Measurements from ENCODE around the gene KRTAP10-5.
"Not testable (repeated sequence)": the region's sequence is repeated elsewhere in the genome, so short reads cannot be mapped to it uniquely, and the experiment has no call there.

Gene KRTAP10-5

GRCh38 chr21:44611551-44611950 lies 31.1 kb upstream of the KRTAP10-5 start:
- no peak for DNase-seq (ENCODE audit: low read depth, low spot score)

- DNase-seq (ENCODE audit: low read depth, low spot score): not testable (repeated sequence)
These were observed 29.9 kb upstream of the KRTAP10-5 start for GRCh38 chr21:44610157-44610843.

DNA sequence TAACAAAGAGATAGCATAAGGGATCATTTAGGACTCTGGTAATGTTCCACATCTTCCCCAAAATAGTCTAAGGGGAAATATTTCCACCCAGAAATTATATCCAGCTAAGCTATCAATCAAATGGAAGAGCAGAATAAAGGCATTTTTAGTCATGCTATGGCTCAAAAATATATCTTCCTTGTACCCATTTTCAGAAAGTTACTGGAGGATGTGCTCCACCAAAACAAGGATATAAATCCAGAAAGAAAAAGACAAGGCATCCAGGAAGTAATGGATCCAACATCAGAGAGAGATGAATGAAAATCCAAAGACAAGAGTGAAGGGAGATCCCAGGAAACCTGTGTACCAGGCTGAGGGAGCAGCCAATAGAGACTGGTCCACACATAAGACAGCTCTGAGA lies 28.8 kb upstream of the KRTAP10-5 start:
- no peak for DNase-seq (ENCODE audit: low read depth, low spot score)

- no peak for DNase-seq (ENCODE audit: low read depth, low spot score)
These were observed 26.1 kb upstream of the KRTAP10-5 start for GRCh38 chr21:44606495-44606894.

DNA sequence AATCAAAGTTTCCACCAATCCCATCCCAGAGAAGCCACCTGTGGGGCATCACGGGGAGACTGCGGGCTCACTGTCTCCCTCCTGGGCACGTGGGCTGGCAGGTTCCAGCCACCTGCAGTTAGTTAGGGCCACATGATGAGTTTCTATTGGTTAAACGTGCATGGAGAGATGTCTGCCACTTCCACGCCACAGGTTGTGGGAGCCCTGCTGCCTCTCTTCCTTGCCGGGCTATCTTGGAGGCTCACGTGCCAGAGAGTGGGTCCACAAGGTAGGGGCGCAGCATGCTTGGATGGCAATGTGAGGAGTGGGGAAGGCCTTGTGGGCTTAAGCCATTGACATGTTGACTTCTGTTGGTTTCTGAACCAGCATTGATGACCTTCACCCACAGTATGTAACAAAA lies 23.5 kb upstream of the KRTAP10-5 start:
- DNase-seq (ENCODE audit: low read depth, low spot score): no peak

DNA sequence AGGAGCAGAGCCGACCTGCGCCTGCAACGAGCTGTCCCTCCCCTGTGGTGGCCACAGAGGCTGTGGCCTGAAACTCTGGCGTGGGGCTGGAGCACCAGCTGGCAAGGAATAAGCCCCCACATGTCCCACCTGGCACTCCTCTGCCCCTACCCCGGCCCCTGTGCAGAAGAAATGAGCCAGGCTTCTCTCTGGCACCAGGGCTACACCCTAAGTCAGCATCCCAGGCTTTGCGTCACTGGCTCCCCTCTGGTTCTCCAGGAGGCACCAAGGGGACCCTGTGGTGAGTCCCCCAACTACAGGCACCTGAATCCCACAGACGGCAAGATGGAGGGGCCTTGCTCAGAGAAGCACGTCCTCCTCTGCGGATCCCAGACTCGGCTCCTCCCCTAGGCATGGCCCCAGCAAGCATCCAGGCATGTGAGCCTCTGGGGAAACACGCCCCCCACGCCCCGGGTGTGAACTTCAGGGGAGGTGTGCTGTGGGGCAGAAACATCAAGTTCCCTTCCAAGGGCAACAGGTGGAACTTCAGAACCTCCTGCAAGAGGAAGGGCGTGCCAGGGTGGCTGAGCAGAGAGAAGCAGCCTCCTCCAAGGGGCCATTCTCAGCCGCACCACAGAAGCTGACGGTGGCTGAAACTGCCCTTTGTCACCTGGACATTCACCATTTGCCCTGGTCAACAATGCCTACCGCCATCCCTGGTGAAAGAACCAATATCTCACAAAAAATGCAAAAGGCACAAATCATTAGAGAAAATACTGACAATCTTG lies 22.9 kb upstream of the KRTAP10-5 start:
- DNase-seq (ENCODE audit: low read depth, low spot score): no peak

DNA sequence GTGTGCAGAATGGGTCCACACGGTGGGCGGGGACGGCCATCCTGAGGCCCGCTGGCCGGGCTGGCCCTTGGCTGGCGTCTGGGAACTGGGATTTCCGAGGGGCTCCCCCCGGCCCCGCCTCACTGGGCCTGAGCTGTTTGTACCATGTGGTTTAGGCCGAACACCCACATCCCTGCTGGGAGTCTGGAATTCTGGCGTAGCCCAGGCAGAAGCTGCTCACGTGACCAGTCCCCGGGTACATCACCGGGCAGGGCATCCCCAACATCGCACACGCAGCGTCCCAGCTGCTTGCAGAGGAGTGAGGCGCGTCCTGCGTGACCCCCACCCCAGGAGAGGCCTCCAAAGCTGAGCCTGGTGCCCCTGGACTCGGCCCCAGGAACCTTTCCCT lies 22.1 kb upstream of the KRTAP10-5 start:
- no peak for DNase-seq (ENCODE audit: low read depth, low spot score)

- DNase-seq (ENCODE audit: low read depth, low spot score): no peak
These were observed 21.4 kb upstream of the KRTAP10-5 start for GRCh38 chr21:44601596-44602462.

DNA sequence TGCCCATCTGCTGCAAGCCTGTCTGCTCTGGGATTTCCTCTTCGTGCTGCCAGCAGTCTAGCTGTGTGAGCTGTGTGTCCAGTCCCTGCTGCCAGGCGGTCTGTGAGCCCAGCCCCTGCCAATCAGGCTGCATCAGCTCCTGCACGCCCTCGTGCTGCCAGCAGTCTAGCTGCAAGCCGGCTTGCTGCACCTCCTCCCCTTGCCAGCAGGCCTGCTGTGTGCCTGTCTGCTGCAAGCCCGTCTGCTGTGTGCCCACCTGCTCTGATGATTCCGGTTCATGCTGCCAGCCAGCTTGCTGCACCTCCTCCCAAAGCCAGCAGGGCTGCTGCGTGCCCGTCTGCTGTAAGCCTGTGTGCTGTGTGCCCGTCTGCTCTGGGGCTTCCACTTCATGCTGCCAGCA lies 20.7 kb upstream of the KRTAP10-5 start:
- DNase-seq (ENCODE audit: low read depth, low spot score): not testable (repeated sequence)

DNA sequence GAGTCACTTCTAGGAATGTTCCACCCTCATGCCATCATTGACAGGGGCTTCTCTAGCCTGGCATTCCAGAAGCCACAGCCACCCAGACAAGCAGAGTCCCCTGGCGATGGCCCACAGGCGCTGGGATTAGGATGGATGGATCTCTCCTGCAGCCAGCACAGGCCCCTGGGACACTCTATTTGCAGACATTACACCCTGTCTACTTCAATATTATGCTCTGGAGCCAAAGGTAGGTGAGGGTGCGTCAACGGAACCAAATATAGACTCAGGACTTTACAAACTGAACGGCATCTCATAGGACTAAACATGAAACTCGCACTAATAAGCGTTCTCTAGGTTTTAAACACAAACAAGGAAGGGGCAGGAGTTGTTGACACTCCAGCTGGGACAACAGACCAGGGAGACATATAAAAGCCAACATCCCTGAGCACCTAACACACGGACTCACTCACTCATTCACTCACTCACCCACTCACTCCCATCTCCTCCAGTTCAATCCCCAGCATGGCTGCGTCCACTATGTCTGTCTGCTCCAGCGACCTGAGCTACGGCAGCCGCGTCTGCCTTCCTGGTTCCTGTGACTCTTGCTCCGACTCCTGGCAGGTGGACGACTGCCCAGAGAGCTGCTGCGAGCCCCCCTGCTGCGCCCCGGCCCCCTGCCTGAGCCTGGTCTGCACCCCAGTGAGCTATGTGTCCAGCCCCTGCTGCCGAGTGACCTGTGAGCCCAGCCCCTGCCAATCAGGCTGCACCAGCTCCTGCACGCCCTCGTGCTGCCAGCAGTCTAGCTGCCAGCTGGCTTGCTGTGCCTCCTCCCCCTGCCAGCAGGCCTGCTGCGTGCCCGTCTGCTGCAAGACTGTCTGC lies 19.9 kb upstream of the KRTAP10-5 start, which contains the start of gene KRTAP10-7:
Gene KRTAP10-7, plus strand, starts transcription at position 480 of the 861 bp plus-strand sequence. Its CDS starts 25 bp downstream, at position 505.
- DNase-seq (ENCODE audit: low read depth, low spot score): not testable (repeated sequence)

- no peak for DNase-seq (ENCODE audit: low read depth, low spot score)
These were observed 19.0 kb upstream of the KRTAP10-5 start for GRCh38 chr21:44599264-44600029.

- no peak for DNase-seq (ENCODE audit: low read depth, low spot score)
These were observed 17.7 kb upstream of the KRTAP10-5 start for GRCh38 chr21:44598061-44598460.

DNA sequence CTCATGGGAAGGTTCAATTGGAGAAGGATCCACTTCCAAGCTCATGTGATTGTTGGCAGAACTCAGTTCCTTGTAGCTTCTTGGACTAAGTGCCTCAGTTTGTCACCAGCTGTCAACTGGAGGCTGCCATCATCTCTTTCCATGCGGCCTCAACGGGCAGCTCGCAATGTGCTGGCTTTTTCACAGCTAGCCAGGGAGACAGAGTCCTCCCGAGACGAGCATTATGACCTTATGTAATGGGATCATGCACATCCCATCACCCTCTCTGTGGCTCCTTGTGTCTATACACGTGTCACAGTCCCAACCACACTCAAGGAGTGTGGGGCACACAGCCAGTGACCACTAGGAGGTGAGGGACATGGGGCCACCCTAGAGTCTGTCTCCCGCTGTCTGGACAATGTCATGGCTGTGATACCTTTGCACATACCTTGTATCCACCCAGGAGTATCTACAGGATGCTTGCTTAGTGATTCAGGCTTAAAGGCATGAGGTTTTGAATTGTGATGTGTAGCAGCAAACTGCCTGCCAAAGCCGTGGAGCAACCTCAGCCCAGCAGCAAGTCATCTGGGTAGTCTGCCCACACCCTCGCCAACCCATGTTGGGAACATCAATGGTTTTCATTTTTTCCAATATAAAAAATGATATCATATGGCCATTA lies 15.8 kb upstream of the KRTAP10-5 start:
- DNase-seq (ENCODE audit: low read depth, low spot score): peak; percentile 33

DNA sequence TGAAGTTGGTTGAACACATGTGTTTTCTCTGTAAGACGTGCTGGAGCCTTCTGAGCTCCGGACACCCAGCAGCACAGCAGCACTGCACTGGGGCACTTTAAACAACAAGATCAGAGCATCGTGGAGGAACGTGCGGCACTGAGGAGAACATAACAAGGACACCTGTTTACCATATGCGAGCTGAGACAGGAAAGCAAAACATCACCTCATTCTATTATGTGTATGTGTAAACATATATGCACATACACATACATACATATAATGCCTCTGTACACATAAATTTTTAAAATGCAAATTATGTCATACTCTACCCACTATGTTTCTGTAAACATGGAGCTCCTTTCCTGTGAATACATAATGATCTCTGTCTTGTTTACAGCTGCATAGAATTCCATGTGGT lies 15.1 kb upstream of the KRTAP10-5 start:
- no peak for DNase-seq (ENCODE audit: low read depth, low spot score)

DNA sequence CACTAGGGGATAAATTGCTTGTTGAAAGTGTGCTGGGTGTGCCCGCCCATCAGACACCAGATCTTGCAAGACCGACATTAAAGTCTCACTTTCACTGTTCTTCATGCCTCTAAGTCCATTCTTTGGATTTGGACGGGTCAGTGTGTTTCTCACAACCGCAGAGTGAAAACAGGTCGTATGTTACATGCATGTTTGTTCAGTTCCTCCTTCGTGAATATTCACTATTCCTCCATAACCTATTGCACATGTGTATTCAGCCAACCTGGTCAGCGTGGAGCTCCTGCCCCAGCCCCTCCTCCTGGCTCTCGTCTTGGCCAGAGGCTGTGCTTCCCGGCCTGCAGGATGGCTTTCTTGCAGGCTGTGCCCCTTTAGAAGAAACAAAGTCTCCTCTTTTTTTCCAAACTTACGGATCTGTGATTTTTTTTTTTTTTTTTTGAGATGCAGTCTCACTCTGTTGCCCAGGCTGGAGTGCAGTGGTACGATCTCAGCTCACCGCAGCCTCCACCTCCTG lies 14.1 kb upstream of the KRTAP10-5 start:
- no peak for DNase-seq (ENCODE audit: low read depth, low spot score)

DNA sequence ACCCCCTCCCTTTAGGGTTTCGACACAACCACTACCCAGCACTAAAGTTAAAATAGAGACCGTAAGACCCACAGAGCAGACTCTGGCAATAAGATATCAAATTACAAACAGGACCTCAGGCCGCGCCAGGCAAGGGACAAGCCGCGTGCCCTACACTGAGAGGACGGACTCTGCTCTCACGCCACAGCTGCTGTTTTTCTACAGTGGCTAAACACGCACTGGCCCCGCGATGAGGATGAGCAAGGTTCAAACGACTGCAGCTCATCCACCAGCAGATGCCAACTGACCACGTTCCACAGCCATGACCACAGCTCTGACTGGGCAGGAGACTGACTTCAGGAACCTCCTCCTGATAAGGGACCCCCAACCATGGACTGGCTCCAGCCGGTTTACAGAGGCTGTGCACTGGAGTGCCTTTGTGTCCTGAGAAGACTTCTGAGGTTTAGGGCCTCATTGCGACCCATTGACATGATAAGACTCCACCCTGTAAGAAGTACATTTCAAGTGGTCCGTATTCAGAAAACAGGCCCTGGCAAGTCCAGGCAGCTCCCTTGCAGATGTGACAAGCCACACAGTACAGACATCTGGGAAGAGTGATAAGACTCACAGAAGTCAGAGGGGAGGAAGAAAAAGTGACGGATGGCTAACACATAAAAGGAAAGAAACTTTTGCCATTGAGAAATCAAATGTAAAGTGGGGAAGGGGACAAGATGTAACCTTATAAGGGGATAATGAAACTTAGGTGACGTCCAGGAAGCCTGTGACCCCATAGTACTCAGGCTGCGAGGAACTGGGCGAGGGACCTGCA lies 13.4 kb upstream of the KRTAP10-5 start:
- no peak for DNase-seq (ENCODE audit: low read depth, low spot score)

DNA sequence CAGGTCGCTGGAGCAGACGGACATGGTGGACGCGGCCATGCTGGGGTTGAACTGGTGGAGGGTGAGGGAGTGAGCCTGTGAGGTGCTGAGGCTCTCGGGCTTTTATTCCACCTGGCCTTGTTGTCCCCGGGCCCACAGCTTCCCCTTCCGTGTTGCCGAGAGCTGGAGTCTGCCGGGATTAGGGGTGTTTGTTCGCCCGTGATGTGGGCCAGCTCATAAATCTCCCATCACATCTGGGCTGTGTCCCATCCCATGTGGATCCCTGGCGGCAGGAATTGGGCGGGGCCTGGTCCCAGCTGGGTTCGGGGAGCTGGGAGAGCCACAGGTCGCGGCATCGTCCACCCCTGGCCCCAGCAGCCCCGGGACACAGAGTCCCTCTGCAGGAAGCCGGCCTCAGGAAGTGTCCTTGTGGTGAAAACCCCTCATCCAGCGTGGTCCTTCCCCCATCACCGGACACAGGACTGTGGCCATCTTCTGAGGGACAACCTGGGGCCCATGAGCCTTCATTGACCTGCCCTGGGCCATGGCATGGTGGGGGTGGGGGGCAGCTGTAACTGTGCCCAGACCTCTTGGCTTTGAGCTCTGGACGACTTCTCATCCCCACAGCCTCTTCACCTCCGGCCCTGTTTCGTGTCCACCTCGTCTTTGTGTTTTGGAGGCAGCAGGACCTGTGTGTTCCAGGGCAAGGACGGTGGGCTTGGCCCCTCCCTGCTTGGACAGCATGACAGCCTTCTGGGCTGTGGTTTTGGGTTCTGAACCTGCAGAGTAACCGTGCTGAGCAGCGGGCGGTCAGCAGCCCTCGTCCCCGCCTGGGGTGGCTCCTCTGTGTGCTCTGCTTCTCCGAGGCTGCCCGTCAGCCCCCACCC lies 12.3 kb upstream of the KRTAP10-5 start, which contains the start of gene KRTAP10-6:
Gene KRTAP10-6, minus strand, starts transcription at position 60 of the 866 bp plus-strand sequence. Its CDS starts 21 bp downstream, at position 39.
- no peak for DNase-seq (ENCODE audit: low read depth, low spot score)

- not testable (repeated sequence) for DNase-seq (ENCODE audit: low read depth, low spot score)
These were observed 11.4 kb upstream of the KRTAP10-5 start for GRCh38 chr21:44591801-44592130.
